ENCODE data around the gene ADH1A.
"Not testable (repeated sequence)": the region's sequence is repeated elsewhere in the genome, so short reads cannot be mapped to it uniquely, and the experiment has no call there.

Gene ADH1A

DNA sequence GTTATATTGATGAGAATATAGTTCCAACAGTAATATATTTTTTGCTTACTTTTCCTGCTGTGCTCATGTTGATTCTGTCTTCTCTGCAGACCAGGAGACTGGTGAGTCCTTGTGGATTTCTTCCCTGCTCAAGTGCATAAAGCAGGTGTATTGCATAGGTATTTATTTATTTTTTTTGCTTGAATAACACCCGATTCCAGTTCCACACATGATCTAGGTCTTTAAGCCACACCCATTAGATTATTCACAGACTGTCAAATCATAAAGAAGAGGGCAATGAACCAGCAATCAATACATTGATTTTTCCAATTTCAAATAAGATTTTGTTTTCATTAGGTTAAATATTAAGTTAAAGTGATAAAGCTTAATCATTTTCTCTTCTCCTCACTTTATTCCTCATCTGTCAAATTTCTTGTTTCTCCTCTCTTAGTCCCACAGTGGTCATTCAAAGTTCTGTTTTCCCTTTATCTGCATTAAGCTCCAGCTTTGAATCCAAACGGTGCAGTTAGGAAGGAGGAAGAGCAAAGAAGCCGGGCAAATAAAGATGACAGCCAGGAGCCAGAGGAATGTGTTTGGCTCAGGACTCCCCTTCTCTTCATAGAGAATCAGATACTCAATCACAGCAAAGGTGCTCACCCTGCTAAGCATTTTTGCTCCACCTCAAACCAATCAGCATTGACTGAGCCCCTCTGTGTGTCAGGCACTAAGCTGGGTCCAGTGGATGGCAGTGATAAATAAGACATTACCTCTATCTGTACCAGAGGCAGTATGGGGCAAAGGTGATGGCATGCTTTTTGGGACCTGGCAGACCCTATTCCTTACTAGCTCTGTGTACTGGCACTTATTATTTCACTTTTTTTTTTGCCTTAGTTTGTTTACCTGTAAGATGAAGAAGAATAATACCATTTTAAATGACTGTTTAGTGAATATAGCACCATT is at the start of gene ADH1A:
Gene ADH1A (minus strand): TSS at position 138 of the 939 bp plus-strand sequence. CDS start 71 bp downstream, at position 67.
- no peak for DNase-seq

DNA sequence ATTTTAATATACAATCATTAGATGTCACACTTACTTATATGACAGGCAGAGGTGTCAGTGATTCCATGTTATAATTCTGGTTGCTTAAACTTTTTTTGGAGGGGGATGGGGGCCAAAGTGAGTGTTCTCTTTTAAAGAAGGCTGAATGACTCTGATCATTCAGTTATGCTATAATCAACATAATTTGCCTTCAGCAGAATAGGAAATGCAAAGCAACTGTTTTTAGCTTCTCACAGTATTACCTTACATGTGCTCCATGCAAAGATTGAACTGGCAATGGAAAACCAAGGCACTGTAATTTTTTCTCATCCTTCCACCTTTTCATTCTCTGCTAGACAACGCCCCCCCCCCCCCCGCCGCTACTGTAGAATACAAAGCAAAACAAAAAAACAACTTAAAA is 48.4 kb upstream of the ADH1A start:
- DNase-seq: no peak

DNA sequence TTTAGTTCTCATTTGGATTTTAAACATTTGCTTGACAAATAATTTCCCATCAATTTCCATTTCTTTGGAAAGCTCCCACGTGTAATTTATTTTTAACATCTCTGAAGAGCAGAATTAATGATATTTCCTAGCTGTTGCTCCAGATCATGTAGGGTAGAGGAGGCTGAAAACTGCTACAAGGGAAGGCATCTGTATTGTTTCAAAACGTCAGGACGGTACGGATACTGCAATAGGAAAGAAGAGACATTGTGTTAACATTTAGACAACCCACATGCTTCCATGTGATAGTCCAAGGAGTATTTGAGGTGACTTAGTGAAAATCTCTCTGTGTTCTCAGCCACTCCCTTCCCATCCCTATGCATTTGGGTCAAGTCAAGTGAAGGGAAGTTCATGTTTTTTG is 45.8 kb upstream of the ADH1A start:
- no peak for DNase-seq

DNA sequence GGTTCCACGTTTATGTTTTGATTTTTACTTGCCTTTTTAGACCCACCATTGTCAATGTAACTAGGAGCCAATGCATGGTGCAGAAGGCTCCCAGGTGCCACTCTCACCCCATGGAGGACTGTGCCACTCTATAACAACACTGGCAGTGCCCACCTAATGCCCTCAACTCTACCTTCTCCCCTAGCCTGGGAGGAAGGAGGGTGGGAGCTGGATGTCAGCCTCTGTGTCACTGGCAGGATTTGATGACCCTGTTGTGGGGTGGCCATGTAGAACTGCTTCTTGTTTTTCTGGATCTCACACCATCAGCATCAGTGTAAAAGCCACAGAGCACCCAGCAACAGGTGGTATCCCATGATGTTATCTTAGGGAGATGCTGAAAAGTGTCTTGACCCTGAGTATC is 44.1 kb upstream of the ADH1A start:
- DNase-seq: no peak

DNA sequence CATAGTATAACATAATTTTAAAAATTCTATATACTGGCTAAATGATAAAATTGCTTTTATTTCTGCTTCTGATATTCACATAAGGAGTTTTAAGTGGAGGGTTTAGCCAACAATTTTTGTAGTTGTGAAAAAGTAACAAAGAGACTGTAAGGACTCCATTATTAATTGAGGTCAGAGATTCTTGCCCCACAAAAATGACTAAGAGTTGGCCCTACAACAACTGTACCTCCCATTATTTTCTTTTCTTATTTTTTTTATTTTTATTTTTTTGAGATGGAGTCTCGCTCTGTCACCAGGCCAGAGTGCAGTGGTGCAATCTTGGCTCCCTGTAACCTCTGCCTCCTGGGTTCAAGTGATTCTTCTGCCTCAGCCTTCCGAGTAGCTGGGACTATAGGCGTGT is 39.9 kb upstream of the ADH1A start:
- no peak for DNase-seq

DNA sequence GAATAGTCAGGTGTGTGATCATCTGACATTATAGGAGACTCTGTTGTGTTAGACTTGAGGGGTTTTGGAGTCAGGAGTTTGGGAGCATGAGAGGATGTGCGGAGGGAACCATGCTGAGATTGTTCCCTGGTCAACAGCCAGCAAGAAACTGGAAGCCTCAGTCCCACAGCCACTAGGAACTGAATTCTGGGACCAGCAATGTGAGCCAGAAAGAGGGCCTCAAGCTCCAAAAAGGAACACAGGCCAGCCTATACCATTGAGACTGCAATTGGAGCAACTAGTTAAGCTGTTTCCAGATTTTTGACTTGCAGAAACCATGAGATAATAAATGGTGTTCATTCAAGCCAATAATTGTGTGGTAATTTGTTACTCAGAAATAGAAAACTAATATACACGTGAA is 39.1 kb upstream of the ADH1A start:
- DNase-seq: no peak

DNA sequence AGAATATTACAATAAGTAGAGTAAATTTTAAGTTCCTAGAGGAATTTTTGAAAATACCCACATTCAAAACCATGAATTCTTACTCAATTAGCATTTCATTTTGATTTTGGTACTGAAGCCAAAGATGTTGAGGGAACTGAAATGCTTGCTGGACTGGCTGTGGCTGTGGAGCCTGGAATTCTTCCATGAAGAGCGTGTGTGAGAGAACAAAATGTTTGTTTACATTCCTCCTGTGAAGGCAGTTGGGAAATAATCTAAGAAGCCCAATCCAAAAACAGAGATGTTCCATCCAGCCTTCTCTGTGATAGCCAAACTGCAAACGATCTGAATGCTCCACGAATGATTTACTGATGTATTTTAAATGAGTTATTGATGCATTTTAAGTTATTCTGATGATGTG is 34.2 kb upstream of the ADH1A start:
- DNase-seq: no peak

DNA sequence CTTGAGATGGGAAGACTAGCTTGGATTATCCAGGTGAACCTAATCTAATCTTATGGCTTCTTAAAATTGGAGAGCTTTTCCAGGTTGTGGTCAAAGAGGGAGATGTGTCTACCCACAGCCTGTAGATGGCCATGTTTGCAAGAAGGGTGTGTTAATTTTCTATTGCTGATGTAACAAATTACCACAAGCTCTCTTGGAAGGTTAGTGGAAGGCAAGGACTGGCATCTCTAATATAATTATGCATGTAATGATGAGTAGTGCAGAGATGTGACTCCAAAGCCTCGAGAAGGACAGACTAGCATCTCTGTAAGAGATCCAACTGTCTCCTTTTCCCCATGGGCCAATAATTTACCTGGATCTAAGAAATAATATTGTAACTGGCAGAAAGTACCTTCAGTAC is 33.6 kb upstream of the ADH1A start:
- no peak for DNase-seq

DNA sequence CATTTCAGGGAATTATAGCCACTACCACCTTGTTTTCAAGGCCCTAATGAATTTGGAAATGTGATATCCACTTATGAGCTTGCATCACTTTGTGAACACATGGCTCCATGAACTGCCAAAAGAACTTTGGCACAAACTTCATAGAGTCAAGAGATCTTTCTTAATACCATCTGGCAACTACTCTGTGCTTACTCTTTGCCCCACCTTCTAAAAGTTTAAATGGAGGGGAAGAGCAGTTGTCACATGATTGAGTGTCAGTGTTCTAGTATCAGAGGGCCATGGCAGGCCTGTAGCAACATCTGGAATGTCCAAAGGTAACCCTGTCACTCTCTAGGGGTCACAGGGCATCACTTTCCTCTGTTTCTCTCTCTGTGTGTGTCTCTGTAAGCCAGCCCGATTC is 33.0 kb upstream of the ADH1A start:
- DNase-seq: no peak

DNA sequence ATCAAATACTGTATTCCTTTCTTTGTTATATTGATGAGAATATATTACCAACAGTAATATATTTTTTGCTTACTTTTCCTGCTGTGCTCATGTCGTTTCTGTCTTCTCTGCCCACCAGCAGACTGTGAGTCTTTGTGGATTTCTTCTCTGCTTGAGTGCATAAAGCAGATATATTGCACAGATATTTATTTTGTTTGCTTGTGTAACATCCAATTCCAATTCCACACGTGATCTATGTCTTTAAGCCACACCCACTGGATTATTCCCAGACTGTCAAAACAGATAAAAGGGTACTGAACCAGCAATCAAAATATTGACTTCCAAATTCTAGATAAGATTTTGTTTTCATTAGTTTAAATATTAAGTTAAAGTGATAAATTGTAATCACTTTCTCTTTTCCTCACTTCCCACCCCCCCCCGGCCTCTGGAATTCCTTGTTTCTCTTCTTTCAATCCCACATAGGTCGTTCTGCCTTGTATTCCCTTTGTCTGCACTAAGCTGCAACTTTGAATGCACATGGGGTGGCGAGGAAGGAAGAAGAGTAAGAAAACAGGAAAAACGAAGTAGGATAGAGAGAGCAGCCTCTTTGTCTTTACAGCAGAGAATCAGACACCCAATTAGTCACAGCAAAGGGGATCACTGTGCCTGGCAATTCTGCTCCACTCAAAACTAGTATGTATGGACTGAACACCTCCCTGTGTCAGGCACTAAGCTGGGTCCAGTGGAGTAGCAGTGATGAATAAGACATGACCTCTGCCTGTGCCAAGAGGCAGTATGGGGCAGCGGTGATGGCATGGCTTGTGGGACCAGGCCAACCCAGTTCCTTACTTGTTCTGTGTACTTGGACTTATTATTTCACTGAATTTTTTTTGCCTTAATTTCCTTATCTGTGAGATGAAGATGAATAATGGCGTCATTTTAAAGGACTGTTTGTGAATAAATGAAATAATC is 30.7 kb upstream of the ADH1A start, which contains the start of gene ADH1B:
Gene ADH1B (minus strand): TSS at position 161 of the 951 bp plus-strand sequence. CDS start 70 bp downstream, at position 91.
- DNase-seq: no peak

DNA sequence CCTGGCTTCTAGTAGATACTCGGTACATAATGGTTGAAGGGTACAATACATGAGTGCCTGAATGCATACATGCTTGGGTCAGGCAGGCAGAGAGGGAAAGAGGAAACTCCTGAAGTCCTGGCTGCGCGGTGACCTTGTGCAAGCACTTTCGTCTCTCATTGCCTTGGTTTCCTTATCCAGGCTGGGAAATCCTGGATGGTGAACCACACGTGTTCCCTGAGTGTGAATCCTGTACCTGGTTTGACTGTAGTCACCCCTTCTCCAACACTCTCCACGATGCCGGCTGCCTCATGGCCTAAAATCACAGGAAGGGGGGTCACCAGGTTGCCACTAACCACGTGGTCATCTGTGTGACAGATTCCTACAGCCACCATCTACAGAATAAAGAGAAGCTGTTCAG is 27.0 kb upstream of the ADH1A start:
- not testable (repeated sequence) for DNase-seq

DNA sequence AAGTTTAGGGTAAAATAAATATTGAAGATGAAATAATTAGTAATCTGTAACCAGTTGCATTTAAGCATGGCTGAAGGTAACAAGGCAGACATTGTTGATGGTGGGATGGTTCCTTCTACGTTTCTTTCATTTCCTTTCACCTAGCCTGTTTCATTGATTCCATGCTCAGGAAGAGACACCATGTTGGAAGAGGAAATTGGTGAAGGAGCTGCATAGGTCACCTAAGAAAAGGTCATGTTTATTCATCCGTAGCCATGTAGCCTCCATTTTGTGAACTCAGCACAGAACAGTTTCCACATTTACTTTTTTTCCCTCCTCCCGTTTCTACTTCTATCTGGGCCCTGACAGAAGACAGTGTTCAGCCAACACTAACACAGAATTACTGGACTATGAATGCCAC is 26.6 kb upstream of the ADH1A start:
- DNase-seq: no peak

DNA sequence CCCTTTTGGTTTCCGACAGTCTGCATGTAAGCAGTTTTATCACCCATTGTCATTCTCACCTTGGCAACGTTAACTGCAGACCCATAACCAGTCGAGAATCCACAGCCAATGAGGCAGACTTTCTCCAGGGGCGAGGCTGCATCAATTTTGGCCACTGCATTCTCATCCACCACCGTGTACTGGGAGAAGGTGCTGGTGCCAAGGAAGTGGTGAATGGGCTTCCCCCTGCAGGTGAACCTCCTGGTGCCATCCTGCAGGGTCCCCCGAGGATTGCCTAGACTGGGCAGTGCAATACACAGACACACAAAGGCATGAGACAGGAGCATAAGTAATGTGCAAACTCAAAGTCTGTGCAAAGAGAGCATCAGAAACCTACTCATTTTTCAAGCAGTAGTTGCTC is 25.1 kb upstream of the ADH1A start:
- DNase-seq: no peak

DNA sequence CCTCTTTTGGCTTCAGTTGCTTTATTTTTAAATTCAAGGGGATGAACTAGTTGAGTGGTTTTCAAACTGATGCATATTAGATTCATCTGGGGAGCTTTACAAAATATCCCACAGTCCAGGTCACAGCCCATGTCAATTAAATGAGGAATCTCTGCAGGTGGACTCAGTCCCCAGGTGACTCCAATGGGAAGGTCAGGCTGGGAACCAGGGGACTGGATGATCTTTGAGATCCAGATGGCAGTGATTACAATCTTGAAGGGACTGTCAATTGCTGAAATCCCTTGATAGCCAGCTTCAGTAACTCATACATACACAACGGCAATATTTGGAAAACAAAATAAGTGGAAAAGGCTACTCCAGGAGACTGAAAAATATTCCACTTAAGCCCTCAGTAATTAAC is 23.4 kb upstream of the ADH1A start:
- DNase-seq: no peak

DNA sequence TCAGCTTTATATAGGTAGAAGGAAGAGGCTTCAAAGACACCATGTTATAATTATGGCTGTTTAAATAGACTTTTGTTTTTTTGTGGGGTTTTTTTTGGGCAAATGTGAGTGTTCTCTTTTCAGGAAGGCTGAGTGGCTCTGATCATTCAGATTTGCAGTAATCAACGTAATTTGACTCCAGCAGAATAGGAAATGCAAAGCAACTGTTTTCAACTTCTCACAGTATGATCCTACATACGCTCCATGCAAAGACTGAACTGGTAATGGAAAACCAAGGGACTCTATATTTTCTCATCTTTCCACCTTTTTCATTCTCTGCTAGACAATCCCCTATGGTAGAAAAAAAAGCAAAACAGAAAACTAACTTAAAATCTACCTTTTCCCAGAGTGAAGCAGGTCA is 19.6 kb upstream of the ADH1A start:
- DNase-seq: no peak

DNA sequence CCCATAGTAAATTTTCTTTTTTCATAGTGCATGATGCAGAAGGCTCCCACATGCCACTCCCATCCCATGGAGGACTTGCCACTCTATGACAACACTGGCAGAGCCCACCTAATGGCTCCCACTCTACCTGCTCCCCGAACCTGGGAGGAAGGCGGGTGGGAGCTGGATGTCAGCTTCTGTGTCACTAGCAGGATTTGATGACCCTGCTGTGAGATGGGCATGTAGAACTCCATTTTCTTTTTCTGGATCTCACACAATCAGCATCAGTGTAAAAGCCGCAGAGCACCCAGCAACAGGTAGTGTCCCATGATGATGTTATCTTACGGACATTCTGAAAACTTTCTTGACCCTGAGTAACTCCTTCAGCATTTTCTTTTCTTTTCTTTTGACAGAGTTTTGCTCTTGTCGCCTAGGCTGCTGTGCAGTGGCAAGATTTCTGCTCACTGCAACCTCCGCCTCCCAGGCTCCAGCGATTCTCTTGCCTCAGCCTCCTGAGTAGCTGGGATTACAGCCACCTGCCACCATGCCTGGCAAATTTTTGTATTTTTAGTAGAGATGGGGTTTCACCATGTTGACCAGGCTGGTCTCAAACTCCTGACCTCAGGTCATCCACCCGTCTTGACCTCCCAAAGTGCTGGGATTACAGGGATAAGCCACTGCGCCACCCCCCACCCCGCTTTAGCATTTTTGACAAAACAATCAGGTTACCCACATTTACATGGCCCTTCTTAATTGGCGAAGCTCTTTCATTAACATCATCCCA is 15.0 kb upstream of the ADH1A start:
- DNase-seq: no peak

DNA sequence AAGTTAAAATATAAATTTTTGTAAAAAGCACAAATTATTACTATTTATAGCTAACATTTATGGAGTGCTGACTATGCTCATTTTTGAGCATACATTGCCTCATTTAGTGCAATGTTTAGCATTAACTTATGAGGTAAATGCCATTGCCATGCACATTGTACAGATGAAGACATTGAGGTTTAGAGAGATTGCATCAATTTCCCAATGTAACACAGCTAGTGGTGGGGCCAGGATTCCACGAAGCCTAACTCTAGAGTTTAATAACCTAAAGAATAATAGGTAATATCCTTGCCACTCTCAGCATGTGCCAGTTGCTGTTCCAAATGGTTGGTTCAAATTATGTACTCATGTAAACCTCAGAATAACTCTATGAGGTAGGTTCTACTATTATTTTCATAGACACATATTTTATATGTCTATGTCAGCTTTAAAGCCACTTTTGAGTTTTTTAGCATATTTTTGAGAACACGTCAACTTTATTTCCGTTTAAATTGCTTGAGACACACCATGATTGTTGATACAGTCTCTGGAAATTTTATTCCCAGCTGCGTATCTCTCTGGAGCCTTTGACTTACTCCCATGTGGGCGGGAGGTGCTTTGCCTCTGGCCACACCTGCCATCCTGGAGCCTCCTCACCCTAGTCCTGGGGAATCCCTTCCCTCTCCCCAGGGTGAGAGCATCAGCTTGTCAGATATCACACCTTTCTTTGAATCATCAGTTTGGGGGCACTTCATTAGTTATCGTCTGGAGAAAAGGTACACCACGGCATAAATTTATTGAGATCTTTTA is 10.8 kb upstream of the ADH1A start:
- DNase-seq: no peak

DNA sequence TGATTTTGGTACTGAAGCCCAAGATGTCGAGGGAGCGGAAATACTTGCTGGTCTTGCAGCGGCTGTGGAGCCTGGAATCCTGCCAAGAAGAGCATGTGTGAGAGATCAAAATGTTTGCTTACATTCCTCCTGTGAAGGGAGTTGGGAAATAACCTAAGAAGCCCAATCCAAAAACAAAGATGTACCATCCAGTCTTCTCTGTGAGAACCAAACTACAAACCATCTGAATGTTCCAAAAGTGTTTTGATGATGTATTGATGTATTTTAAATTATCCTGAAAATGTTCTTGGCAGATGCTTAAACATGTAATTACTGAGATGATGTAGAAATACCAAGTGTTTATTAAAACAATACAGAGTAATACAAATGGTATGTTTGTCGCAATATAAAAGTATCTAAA is 10.1 kb upstream of the ADH1A start:
- no peak for DNase-seq

DNA sequence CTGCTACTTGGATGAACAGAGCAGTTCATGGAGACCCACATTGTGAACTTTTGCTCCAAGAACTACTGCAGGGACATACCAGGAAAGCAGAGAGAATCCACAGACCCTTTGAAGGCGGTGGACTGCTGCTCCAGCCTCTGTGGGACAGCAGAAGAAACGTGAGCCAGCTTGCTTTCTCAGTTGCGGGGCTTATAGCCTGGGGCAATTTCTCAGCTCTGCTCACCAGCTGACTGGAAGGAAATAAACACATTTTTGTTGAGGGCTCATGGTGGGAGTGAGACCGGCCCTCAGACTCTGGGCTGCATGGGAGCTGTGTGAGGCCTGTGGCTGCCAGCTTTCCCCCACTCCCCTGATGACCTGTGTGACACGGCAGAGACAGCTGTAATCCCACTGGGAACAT is 2.6 kb upstream of the ADH1A start:
- DNase-seq: no peak

DNA sequence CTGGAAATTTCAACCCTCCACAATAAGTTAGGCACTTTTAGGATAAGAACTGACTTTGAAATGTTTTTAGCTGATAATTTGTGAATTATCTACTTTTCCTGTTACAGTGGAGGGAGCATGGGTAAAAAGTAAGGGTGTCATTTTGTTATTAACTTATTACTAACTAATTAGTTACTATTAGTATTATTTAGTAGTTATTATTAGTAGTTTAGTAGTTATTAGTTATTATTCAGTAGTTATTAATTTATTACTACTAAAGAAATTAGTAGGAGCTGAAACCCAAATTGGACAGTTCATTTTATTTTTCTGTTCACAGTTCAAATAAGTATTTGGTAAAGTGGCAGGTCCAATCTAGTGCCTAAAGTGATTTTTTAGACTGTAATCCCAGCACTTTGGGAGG is 5.4 kb downstream of the ADH1A start:
- DNase-seq: no peak

DNA sequence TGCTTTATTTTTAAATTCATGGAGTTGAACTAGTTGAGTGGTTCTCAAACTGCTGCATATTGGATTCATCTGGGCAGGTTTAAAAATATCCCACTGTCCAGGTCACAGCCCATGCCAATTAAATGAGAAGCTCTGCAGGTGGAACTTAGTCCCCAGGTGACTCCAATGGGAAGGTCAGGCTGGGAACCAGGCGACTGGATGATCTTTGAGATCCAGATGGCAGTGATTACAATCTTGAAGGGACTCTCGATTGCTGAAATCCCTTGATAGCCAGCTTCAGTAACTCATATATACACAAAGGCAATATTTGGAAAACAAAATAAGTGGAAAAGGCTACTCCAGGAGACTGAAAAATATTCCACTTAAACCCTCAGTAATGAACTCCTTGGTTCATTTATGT is 8.1 kb downstream of the ADH1A start:
- DNase-seq: no peak

DNA sequence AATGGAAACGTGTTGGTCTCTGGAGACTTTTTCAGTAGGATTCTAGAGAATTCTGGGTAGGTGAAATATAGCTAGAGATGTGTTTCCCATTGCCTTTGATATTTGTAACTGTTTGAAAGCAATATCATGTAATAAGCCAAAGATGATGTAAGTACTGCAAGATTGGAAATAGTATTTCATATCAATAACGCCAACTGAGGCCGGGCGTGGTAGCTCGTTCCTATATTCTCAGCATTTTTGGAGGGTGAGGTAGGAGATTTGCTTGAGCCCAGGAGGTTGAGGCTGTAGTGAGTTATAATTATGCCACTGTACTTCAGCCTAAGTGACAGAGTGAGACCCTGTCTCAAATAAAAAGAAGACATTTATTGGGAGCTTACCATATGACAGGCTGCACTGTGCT is 9.5 kb downstream of the ADH1A start:
- DNase-seq: no peak
